KOPT-K1 (cell line): ENCODE results near the gene G3BP1.
"Not testable (repeated sequence)": the region's sequence is repeated elsewhere in the genome, so short reads cannot be mapped to it uniquely, and the experiment has no call there.

Source experiments
- H3K27ac ChIP-seq: fragments of 200-600 bp; sonication (generic); 2 replicates; pipeline ENCODE4 v1.5.1; 2016; ENCODE audit warnings: antibody characterized with exemption, mild to moderate bottlenecking, low read depth, low read length; ENCODE audit not compliant: poor library complexity, severe bottlenecking
- H3K36me3 ChIP-seq: fragments of 200-600 bp; sonication (generic); 2 replicates; pipeline ENCODE4 v1.5.1; 2017; ENCODE audit warnings: antibody characterized with exemption, mild to moderate bottlenecking, low read length, moderate library complexity; ENCODE audit not compliant: insufficient read depth
- H3K9me3 ChIP-seq: fragments of 200-600 bp; sonication (generic); 2 replicates; pipeline ENCODE4 v1.5.1; 2017; ENCODE audit warnings: antibody characterized with exemption, low read length, mild to moderate bottlenecking; ENCODE audit not compliant: insufficient read depth, poor library complexity, severe bottlenecking

The G3BP1 gene

DNA sequence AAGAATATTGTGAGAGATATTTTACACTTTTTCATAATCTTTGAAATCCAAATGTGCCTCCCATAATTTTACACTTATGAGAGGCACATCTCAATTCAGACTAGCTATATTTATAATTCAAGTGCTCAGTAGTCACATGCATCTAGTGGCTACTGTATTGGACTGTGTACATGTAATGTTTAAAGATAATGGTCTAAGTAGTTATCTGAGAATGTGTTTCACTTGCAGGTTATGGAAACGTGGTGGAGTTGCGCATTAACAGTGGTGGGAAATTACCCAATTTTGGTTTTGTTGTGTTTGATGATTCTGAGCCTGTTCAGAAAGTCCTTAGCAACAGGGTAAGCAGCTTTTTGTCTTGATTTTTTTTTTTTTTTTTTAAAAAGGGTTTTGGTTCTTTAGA is 28.8 kb downstream of the G3BP1 start:
- Histone ChIP-seq H3K36me3 (peaks cover 100% of the 10 kb centered on the region), H3K27ac (no peak overlapping the region), H3K9me3 (no peaks in the 10 kb centered on the region)

DNA sequence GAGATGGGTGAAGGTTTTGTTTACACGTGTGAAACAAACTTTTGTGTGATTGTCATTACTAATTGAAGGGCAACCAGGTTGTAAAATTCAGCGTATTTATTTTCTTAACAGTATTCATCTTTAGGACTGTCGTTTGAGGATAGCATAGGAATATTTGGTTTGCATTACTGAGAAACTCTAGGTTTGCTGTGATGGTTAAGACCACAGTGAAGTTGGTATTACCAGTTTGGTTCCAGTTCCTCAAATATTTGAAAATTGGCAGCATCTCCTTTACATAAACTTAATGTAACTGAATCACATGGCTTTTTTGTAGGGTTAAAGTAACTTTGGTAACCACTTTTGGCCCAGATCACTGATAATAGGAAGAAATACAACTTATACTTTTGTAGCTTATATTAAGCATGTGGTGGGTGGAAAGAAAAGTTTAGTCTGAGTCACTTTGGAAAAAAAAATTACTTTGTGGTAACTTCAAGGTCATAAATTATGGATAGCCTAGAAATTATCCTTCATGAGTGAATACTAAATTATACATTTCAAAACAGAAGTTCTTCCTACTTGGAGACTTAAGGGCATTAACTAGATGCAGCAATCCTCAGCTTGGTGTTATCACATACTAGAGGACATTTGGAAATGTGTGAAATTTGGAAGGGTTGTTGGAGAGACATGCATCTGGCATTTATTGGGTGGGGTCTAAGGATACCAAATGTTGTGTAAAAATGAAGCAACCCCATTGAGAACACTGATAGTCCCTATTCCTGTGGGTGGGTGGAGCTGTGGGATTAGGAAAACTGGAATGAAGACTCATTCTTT is 33.9 kb downstream of the G3BP1 start:
- Histone ChIP-seq H3K36me3 (peaks cover 100% of the 10 kb centered on the region), H3K9me3 (no peaks in the 10 kb centered on the region), H3K27ac (no peak overlapping the region)

DNA sequence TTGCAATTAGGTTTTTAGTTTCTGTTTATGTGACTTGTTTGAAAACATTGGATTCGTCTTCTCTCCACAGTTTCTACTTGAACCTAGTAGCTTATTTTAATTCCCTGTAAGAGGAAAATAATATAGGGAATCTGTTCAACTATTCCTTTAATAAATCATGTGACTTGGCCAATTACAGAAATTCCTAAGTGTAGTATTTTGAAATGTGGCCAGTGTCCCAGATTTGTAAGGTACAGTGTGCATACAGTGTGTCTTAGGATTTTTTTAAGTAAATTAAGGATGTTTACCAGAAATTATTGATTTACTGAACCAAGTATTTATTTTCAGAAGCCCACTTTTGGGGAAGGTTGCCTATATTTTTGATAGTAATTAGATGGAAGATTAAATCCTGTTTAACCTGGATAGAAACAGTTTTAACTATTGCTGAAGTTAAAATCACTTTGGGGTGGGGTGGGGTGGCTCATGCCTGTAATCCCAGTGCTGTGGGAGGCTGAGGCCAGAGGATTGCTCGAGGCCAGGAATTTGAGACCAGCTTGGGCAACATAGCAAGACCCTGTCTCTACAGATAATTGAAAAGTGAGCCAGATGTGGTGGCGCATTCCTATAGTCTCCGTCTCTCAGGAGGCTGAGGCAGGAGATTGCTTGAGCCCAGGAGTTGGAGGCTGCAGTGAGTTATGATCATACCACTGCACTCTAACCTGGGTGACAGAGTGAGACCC is 36.9 kb downstream of the G3BP1 start:
- Histone ChIP-seq H3K9me3 (no peaks in the 10 kb centered on the region), H3K36me3 (peaks cover 100% of the 10 kb centered on the region), H3K27ac (no peak overlapping the region)

DNA sequence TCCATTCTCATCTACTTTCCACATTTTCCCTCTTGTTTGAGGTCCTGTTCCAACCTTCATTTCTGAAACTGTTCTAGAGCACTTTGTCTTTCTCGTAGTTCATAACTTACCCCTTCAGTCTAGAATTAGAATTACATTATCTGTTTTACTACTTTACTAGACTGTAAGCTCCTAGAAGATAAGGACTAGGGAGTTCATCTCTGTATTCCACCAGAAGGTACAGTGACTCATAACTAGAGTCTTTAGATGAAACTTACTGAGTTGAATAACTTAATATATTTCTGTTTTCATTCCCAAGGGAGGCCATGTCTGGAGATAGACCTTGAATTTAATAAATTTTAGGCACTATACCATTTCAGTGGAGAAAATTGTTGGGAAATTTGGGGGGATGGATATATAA is 38.7 kb downstream of the G3BP1 start:
- Histone ChIP-seq H3K36me3 (peaks cover 100% of the 10 kb centered on the region), H3K27ac (no peak overlapping the region), H3K9me3 (no peaks in the 10 kb centered on the region)

DNA sequence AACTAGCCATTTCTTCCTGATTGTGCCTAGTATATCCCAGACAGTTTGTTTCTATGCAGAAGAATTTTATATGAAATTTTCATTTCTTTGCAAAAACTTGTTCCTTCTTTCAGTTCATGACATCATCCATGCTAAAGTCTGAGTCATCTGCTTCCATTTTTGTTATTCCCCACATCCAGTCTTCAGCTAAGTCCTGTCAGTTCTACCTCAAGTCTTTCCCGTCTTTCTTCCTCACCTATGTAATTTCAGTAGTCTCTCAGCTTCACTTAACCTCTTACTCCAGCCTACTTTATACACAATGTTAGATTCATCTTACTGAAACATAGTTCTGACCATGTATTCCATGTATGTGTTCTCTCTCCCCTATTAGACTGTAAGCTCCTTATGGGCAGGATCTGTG is 39.1 kb downstream of the G3BP1 start:
- H3K36me3 ChIP-seq: peaks cover 100% of the 10 kb centered on the region
- no peaks in the 10 kb centered on the region for H3K9me3 ChIP-seq
- H3K27ac ChIP-seq: no peak overlapping the region

DNA sequence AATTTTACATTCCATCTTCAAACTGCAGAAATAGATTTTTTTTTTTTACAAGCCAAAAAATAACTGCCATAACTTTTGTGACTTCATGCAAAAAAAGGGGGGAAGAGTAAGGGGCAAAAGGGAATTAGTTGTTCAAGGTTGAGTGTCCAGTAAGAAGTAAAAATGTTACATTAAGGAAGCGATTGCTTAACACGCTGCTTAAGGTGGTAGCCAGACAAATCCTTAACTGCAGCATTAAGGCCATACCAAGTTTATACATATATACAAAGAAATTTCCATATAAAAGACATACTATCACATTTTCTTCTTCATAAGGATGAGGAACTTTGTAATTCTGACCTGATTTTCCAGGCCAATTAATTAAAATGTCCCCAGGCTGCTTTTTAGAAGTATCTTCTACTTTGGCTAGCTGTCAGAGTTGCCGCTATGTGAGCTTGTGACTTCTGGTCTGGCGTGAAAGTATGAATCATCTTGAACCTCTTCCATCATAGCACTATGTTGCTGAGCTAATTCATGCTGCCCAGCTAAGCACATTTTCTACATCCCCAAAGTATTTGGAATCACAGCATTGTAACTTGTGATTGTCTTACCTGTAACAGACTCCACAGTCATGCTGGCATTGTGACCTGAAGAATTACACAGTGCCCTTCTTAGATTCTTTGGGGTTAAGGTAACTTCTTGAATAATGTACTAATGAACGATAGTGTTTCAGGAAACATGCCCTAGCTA is 40.0 kb downstream of the G3BP1 start:
- Histone ChIP-seq H3K27ac (no peak overlapping the region), H3K9me3 (no peaks in the 10 kb centered on the region), H3K36me3 (peaks cover 100% of the 10 kb centered on the region)

DNA sequence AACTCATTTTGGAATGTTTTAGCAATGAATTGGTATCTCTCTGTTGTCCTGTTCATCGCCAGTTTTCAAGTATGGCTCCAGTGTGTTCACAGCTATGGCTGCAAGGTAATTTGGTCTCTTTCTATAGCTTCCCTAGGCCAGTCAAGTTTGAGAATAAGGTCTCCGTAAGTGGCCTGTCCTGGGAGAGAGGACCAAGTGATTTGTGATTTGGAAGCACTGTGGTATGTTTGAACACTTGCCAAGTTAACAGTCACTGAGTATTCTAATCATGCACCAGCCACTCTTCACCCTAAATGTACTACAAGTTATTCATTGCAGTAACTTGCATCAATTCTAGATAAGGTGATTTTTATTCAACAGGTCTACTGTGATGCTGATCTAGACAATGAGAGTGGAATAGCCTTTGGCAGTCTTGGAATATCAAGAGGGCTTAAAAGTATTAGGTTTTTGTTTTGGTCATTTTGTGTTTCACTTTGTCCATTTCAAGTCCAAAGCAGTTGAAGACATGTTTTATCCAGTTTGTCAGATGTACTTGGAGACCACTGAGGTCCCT is 41.1 kb downstream of the G3BP1 start:
- H3K9me3 ChIP-seq: no peaks in the 10 kb centered on the region
- no peak overlapping the region for H3K27ac ChIP-seq
- H3K36me3 ChIP-seq: peaks cover 97% of the 10 kb centered on the region

DNA sequence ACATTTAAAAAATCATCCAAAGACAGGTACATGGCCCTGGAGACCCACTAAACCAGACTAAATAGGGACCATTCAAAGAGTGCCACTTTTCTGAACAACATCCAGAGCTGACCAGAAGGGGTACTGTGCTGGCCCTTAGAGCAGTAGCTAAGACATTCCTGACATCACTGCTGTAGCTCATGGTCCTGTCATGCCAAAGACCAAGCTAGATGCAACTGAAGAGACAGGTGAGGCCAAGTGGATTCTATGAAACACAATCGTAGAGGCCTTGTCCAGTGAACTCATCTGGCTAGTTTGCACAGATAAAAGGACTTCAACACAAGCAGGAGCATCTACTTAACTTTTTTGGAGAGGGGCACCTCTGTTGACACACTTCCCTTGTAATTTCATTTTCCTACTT is 43.3 kb downstream of the G3BP1 start:
- H3K27ac ChIP-seq: no peak overlapping the region
- peaks cover 91% of the 10 kb centered on the region for H3K36me3 ChIP-seq
- H3K9me3 ChIP-seq: no peaks in the 10 kb centered on the region

DNA sequence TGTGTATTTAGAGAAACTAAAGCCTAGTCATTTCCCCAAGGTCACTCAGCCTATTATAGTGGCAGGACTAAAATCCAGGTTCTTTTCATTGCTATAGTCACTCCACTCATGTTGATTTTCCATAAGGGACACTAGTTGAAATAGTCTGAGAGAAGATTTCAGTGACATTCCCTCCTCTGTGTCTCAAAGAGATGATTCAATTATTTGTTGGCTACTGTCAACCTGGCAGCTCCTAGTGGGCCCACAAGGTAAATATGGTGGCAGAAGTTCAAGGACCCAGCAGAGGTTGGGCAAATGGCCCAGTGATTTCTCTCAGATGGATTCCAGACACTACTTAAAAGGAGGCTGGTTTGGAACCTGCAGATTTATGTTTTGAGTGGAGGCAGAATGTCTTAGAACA is 48.1 kb downstream of the G3BP1 start:
- peaks cover 66% of the 10 kb centered on the region for H3K36me3 ChIP-seq
- H3K27ac ChIP-seq: no peak overlapping the region
- H3K9me3 ChIP-seq: no peaks in the 10 kb centered on the region

DNA sequence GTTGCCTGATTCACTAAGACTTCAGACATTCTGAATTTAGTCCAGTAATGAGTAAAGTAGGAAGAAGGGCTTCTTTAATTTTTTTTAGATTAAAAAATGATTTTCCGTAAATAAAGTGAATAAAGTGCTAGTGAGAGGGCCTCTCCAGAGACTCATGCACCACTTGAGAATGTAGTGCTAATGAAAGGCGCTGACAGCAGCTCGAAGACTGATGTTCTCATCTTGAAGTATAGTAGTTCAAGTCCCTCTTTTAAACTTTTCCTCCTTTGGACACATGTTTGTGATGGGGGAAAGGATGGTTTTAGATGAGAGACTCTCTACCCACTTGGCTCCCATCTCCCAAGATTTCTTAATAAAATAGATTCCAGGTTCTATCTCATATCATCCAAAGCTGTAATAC is 48.5 kb downstream of the G3BP1 start:
- Histone ChIP-seq H3K9me3 (no peaks in the 10 kb centered on the region), H3K36me3 (peaks cover 66% of the 10 kb centered on the region), H3K27ac (no peak overlapping the region)

DNA sequence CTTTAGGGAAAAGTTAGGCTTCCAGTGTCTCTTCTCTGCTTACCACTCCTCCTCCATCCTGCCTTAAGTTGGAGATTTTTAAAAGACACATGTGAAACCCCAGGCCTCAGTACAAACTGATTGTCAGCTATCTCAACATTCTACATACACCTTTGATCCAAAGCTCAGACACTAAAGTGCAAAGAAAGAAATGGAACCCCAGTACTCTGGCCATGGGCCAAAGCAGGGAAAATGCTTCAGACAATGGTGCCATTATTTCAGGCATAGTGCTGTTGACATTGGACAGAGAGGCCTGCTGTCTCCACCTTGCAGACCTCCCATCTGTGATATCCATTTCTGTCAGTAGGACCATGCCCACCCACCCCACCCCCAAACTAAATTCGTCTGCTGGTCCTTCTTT is 49.1 kb downstream of the G3BP1 start:
- no peaks in the 10 kb centered on the region for H3K9me3 ChIP-seq
- no peak overlapping the region for H3K27ac ChIP-seq
- H3K36me3 ChIP-seq: peaks cover 66% of the 10 kb centered on the region

DNA sequence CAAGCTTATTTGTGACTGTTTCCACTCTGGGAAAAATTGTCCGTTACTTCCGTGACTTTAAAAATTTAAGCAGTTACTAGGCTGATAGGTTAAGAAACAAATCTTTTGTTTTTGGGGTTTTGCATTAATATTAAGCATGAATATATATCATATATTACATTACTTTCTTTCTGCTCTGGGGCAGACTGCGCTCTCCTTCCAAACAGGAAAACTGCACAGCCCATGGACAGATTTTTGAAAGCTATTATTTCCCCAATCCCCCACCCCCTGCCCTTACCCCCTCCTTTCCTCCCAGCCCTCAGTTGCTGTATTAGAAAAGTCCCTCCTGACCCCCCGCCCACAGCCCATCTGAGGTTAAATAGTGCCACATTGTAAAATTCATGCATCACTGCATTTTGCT is 50.4 kb downstream of the G3BP1 start:
- Histone ChIP-seq H3K27ac (no peak overlapping the region), H3K36me3 (peaks cover 66% of the 10 kb centered on the region), H3K9me3 (no peaks in the 10 kb centered on the region)

DNA sequence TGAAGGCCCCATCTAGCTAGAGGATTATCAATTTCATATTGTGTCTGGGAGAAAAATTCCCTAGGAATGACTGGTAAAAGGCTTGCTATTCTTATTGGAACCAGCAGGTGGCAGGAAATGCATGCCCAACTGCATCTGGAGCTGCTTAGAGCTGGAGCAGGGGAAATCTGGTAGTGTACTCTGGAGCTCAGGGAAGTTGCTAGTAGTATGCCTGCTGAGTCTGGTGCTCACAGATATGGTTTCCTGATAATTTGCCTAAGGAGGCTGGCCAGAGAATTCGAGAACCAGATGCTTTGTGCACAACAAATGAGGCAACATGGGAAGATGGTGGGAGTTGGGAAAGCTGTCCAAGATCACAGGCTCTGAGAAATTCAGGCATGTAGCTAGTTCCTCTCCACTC is 53.7 kb downstream of the G3BP1 start:
- Histone ChIP-seq H3K9me3 (peaks cover 12% of the 10 kb centered on the region), H3K27ac (no peak overlapping the region), H3K36me3 (peaks cover 56% of the 10 kb centered on the region)

DNA sequence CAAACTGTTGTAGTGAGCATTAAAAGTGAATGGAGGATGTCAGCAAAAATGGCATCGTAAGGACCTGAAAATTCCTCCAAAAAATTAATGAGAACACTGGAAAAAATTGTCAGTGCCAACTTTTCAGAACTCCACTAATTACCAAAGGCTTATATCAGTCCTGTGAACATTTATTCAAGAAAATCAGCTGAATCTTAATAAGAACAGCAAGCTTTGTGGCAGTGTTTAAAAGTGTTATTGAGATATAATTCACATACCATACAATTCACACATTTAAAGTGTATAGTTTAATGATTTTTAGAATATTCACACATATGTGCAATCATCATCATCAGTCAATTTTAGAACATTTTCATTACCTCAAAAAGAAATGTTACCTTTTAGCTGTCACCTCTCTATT is 57.6 kb downstream of the G3BP1 start:
- peaks cover 37% of the 10 kb centered on the region for H3K36me3 ChIP-seq
- no peak overlapping the region for H3K27ac ChIP-seq
- H3K9me3 ChIP-seq: peaks cover 46% of the 10 kb centered on the region

DNA sequence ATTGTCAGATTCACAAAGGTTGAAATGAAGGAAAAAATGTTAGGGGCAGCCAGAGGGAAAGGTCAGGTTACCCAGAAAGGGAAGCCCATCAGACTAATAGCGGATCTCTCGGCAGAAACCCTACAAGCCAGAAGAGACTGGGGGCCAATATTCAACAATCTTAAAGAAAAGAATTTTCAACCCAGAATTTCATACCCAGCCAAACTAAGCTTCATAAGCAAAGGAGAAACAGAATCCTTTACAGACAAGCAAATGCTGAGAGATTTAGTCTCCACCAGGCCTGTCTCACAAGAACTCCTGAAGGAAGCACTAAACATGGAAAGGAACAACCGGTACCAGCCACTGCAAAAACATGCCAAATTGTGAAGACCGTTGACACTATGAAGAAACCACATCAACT is 61.1 kb downstream of the G3BP1 start:
- not testable (repeated sequence) for H3K36me3 ChIP-seq, H3K27ac ChIP-seq
- H3K9me3 ChIP-seq: peaks cover 51% of the 10 kb centered on the region
